PC-3 (cell line): ENCODE data around the gene MTFR1L.

ENCODE experiments used
- CTCF ChIP-seq: fragments of 300-600 bp; sonication (generic); conservative IDR thresholded peaks from 2 replicates; pipeline ENCODE4 v1.5.1; 2017; ENCODE audit warnings: antibody characterized with exemption, low read depth, mild to moderate bottlenecking, low read length
- EZH2 ChIP-seq: fragments of 300-600 bp; sonication (generic); IDR thresholded peaks from one replicate; pipeline ENCODE4 v1.6.1; 2017; ENCODE audit warnings: antibody characterized with exemption, mild to moderate bottlenecking, low read length; ENCODE audit not compliant: unreplicated experiment
- EZH2phosphoT487 ChIP-seq: fragments of 300-600 bp; sonication (generic); IDR thresholded peaks from 2 replicates; pipeline ENCODE4 v1.6.1; 2018; ENCODE audit warnings: mild to moderate bottlenecking, antibody characterized with exemption, low read length, borderline replicate concordance

- TF ChIP-seq CTCF (no peak), EZH2 (no peak), EZH2phosphoT487 (no peak)
These were observed 54.9 kb downstream of the MTFR1L start for GRCh38 chr1:25874635-25875153.
